LNCaP clone FGC (cell line): ENCODE results near the gene INPP5A.

ENCODE experiments used
- DNase-seq: peaks from one replicate; pipeline ENCODE4 v3.0.0-alpha.2; 2011; ENCODE audit warnings: low read depth
- H3K4me3 ChIP-seq: 2 replicates; pipeline ENCODE4 v1.5.1; 2011; ENCODE audit warnings: mild to moderate bottlenecking, low read depth, low read length, control low read depth
- CTCF ChIP-seq: IDR thresholded peaks from 2 replicates; pipeline ENCODE4 v1.5.1; 2012; ENCODE audit warnings: mild to moderate bottlenecking; ENCODE audit not compliant: control insufficient read depth, insufficient read depth; ENCODE audit errors: extremely low read depth

INPP5A gene

GRCh38 chr10:132688580-132689420 is 151.2 kb downstream of the INPP5A start:
- TF ChIP-seq CTCF = no peak
- DNase-seq = no peak

DNA sequence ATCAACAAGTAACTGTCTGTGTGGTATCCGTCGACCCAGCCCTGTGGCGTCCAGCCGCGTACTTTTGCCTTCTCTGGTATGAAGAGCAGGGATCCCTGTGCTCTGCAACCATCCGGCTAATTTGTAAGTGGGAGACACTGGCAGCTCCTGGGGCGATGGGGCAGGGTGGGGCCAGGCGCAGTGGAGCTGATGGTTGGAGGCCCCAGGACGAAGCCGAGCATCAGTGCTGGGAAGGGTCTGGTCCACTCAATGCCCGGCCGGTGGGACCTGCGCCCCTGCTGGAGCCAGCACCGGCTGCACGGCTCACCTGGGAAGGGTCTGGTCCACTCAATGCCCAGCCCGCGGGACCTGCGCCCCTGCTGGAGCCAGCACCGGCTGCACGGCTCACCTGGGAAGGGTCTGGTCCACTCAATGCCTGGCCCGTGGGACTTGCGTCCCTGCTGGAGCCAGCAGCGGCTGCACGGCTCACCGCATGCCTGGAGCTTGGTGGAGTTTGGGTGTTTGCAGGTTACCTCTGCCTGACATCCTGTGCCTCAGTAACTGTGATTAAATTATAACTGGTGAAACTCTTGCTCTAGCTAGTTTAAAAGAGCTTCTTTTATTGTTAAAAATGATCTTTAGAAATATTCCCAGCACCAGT is 152.3 kb downstream of the INPP5A start:
- no peak for DNase-seq
- no peak overlapping the region for H3K4me3 ChIP-seq
- TF ChIP-seq CTCF = no peak

More at GRCh38 chr10:132688580-132689420, 151.2 kb downstream of the INPP5A start:
- no peak overlapping the region for H3K4me3 ChIP-seq

DNA sequence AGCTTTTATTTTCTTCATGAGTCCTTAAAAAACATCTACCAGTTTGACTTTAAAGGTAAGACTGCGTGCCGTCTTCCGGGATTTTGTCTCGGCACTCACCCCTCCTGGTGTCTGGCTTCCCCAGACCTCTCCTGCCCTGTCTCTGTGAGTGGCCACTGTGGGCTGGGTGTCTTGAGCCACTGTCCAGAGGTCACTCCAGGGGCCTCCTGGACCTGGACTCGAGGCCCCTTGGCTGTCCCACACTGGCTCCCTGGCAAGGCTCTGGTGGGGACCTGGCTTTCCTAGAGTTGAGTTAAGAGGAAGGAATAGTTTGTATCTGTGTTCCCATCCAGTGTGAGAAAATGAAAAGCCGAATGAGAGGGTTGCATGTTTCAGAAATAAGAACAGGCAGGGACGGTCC is 152.8 kb downstream of the INPP5A start:
- no peak for DNase-seq
- no peak for TF ChIP-seq CTCF
- H3K4me3 ChIP-seq = no peak overlapping the region

DNA sequence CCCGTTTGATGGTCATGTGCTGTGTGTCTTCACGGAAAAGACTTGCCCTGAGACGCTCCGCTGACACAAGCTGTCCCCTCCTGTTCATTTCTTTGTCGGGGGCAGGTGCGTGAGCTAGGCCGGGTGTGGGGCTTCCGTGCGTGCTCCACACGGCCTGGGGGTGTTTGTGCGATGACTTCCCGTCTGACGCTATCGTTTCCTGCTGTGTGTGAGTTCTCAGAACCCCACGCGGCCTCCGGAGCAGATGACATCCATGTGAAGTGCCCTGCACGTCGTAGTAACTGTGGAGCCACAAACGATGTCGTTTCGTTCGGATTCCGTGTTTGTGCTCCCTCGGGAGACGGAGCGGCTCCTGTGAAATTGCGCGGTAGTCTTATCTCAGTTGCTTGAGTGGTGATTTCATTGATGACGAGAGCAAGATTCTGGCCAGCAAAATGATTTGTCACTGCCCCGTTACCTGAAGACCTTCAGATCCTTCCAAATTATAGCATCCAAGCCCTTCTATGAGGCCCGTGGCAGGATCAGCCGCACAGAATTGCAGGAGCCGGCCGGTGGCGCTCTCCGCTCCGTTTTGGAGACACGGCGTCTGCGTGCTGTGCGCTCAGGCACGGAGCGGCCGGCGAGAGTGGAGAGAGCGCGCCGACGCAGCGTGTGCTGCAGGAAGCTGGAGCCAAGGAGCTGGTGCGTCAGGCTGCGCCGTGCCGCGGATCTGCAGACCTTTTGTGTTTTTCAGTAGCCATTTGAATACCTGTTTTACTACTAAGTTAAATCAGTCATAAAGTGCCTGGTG is 153.4 kb downstream of the INPP5A start:
- no peak for DNase-seq
- TF ChIP-seq CTCF = no peak
- H3K4me3 ChIP-seq = no peak overlapping the region

- no peak for DNase-seq
- no peak for TF ChIP-seq CTCF
- H3K4me3 ChIP-seq = no peak overlapping the region
Observed at GRCh38 chr10:132691711-132692153, 154.1 kb downstream of the INPP5A start.

DNA sequence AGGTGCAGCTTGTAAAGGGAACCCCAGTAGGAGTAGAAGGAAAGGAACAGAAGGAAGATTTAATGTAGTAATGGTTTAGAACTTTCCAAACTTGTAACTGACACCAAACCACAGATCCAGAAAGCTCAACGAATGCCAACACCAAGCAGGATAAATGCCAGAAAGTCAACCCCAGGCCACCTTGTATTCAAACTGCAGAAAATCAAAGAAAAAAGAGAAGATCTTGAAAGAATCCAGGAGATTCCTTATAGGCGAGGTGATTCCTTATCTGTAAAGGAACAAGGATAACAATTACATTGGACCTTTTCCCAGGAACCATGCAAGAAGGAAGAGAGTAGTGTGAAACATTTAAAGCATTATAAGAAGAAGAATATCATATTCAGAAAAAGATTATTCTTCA is 154.7 kb downstream of the INPP5A start:
- H3K4me3 ChIP-seq = no peak overlapping the region
- DNase-seq = no peak
- no peak for TF ChIP-seq CTCF
